Lower leg skin (tissue), 4 donors: ENCODE results near the gene CCDC70. TPM values are rescaled to one million over a fixed set of nuclear protein-coding genes. Genes with fewer than 3 reads are reported as not detected.
"Not testable (repeated sequence)": the region's sequence is repeated elsewhere in the genome, so short reads cannot be mapped to it uniquely, and the experiment has no call there.

Experiments used
- DNase-seq, 2 donors: peaks; one replicate each; pipeline ENCODE4 v3.0.0-alpha.2; 2019; ENCODE audit warnings: low spot score in 2 of 2
- H3K4me3 ChIP-seq: fragments of 200-600 bp; sonication (generic); 2 replicates; pipeline ENCODE4 v1.5.1; 2017; ENCODE audit warnings: mild to moderate bottlenecking, low read depth; ENCODE audit not compliant: poor library complexity, severe bottlenecking
- POLR2A ChIP-seq, 2 donors: fragments of 450-650 bp; IDR thresholded peaks; one replicate each; pipeline ENCODE4 v1.6.1; 2016 to 2017; ENCODE audit warnings: antibody characterized with exemption in 2 of 2, mild to moderate bottlenecking in 1 of 2, moderate library complexity in 1 of 2
- WGBS, 2 donors: methylation state at CpG; one replicate each; pipeline ENCODE4 v1.1.5; 2018; 5-methylcytosine and 5-hydroxymethylcytosine counted together
- intact Hi-C: fragments of 100-400 bp; cut with DNase I; formaldehyde crosslinking; loops from one replicate; pipeline ENCODE4 v1.15.0; 2023; ENCODE audit warnings: low total_unique reads
- total RNA-seq, 4 donors: library from RNA; depleted of rRNA; stranded (reverse); fragments of >200 nt; gene quantifications; one replicate each; pipeline ENCODE4 v1.1.0, GENCODE V29; 2016
- TF ChIP-seq, protein P1 (sequence below), 3 donors: fragments of 450-650 bp; IDR thresholded peaks; one replicate each; pipeline ENCODE4 v1.5.1; 2016; ENCODE audit warnings: antibody characterized with exemption in 3 of 3, mild to moderate bottlenecking in 3 of 3, moderate library complexity in 2 of 3

Gene CCDC70
- total RNA-seq, 4 donors from 2014 or later = not detected

DNA sequence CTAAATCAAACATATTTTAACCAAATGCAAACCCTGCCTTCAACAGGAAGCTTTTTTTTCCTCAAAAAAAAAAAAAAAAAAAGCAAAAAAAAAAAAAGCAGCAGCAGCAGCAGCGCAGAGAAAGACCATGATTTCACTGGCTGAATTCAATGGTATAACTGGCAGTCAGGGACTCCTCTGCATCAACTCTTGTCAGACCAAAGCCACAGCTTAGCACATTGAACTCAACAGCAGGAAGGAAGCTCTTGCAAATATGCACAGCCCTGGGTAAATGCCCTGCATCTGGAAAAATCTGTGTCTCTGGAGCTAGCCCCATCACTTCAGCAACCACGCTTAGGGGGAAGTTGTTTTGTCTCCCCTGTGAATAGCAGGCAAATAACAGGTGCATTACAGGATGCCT is 40.2 kb upstream of the CCDC70 start:
- intact Hi-C loops = no loop called here
- WGBS, 2 donors = 52 to 53% methylated on average over 2 of the region's 2 CpGs
- DNase-seq = no peak
- no peak for TF ChIP-seq POLR2A (IDR thresholded peaks at IDR 0.05)
- TF ChIP-seq, protein P1, sequence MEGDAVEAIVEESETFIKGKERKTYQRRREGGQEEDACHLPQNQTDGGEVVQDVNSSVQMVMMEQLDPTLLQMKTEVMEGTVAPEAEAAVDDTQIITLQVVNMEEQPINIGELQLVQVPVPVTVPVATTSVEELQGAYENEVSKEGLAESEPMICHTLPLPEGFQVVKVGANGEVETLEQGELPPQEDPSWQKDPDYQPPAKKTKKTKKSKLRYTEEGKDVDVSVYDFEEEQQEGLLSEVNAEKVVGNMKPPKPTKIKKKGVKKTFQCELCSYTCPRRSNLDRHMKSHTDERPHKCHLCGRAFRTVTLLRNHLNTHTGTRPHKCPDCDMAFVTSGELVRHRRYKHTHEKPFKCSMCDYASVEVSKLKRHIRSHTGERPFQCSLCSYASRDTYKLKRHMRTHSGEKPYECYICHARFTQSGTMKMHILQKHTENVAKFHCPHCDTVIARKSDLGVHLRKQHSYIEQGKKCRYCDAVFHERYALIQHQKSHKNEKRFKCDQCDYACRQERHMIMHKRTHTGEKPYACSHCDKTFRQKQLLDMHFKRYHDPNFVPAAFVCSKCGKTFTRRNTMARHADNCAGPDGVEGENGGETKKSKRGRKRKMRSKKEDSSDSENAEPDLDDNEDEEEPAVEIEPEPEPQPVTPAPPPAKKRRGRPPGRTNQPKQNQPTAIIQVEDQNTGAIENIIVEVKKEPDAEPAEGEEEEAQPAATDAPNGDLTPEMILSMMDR (IDR thresholded peaks at IDR 0.05) = no peak
- H3K4me3 ChIP-seq = no peak overlapping the region

DNA sequence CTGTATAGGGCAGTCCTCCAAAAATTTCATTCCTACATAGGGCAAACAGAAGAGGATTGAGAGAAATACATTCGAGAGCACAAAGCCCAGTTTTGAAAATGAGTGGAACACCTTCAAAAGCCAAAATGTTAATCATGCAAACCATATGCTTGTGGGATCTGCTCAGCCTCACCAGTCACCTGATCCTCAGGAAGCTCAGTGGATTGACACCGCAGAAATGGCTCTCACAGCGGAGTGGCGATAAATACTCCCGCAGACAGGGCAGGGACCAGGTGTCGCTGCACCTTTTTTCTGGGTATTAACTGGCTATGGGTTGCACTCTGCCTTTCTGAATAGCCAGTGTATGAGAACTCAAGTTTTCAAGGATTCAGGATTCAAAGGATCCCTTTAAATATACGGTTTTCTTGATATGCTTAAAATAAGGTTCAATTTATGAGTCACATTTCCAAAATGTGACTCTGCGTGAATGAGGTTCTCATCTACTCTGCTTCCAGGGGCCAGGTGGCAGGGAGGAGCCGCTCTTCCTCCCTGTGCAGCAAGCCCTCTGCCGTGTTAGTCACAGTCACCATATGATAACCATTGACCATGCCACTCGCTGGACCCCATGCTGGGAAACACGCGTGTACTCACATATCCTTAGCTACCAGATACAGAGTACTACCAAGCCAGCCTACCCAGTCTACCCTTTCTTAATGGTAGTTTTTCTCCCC is 39.5 kb upstream of the CCDC70 start:
- intact Hi-C loops = no loop called here
- H3K4me3 ChIP-seq = no peak overlapping the region
- TF ChIP-seq, protein P1 (IDR thresholded peaks at IDR 0.05) = no peak
- TF ChIP-seq POLR2A (IDR thresholded peaks at IDR 0.05) = no peak
- no peak for DNase-seq
- WGBS, 2 donors = 65 to 81% methylated on average over 13 of the region's 13 CpGs

DNA sequence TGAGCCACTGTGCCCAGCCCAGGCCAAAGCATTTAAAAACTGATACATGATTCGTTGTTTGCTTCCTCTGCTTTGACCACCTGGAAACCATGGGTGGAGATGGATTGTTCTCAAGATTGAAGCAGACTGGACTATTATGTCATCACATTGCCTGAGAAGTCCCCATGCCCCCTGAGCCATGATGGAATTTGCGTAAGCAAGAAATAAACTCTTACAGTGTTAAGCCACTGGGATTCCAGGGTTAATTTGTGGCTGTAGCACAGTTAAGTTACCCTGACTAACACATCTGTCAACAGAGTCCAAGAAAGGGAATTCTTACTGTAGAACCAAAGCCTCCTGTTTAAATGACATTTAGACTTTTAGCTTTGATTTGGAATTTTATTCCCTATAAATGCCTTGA is 38.4 kb upstream of the CCDC70 start:
- 86 to 95% methylated on average over 2 of the region's 2 CpGs for WGBS, 2 donors
- intact Hi-C loops = no loop called here

DNA sequence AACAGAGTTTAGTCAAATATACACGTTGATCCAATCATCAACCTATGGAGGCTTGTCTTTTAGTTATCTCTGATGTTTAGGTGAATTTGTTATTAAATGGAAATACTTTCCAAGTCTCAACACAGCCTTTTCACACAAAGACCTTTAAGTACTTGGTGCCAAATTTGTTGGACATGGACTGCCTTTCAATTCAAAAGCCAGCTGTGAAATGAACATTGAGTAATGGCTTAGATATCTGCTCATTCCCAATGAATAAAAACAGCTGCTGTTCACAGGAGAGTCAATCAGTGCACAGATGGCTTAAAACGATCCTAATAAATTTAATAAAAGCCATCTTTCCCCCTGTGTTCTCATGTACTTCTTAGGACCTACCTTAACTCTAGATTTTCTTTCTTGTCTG is 37.9 kb upstream of the CCDC70 start:
- TF ChIP-seq, protein P1 (IDR thresholded peaks at IDR 0.05) = no peak
- TF ChIP-seq POLR2A (IDR thresholded peaks at IDR 0.05) = no peak
- WGBS, 2 donors = 49 to 52% methylated on average over 2 of the region's 2 CpGs
- intact Hi-C loops = no loop called here

More for the DNA sequence above, 38.4 kb upstream of the CCDC70 start:
- TF ChIP-seq, protein P1 (IDR thresholded peaks at IDR 0.05) = no peak
- TF ChIP-seq POLR2A (IDR thresholded peaks at IDR 0.05) = no peak
- DNase-seq = no peak
- no peak overlapping the region for H3K4me3 ChIP-seq

DNA sequence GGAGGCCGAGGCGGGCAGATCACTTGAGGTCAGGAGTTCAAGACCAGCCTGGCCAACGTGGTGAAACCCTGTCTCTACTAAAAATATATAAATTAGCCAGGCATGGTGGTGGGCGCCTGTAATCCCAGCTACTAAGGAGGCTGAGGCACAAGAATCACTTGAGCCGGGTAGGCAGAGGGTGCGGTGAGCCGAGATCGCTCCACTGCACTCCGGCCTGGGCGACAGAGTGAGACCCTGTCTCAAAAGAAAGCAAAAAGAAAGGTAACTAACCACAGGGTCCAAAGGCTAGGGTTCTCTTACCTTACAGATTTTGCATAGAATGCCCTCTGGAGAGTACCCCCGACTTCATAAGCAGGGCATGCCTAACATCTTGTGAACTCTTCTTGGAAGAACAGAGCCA is 37.1 kb upstream of the CCDC70 start:
- intact Hi-C loops, DNase-seq, H3K4me3 ChIP-seq: not testable (repeated sequence)
- WGBS, 2 donors = 86 to 87% methylated on average over 10 to 11 of the region's 11 CpGs

More for the DNA sequence above, 37.9 kb upstream of the CCDC70 start:
- no peak overlapping the region for H3K4me3 ChIP-seq
- DNase-seq = no peak

DNA sequence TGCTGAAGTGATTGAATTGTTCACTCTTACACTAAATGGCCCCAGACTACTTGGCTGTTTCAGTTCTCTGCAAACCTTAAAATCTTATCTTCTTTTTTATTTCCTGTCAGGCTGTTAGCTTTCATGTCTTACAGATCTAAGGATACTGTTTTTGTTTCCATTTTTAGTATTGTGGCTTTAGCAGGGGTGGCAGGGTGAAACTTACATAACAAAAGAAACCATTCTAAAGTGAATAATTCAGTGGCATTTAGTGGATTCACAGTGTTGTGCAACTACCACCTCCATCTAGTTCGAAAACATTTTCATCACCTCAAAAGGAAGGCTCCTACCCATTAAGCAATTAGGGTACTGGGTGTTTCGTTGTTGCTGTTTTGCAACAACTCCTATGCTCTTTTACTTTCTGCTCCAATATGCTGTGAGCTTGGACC is 36.6 kb upstream of the CCDC70 start:
- no peak overlapping the region for H3K4me3 ChIP-seq
- 64 to 66% methylated on average over 2 of the region's 2 CpGs for WGBS, 2 donors
- DNase-seq = no peak
- TF ChIP-seq, protein P1 (IDR thresholded peaks at IDR 0.05) = no peak
- no peak for TF ChIP-seq POLR2A (IDR thresholded peaks at IDR 0.05)
- intact Hi-C loops = no loop called here
